HFF-Myc (cell line): ENCODE data around the gene CNDP1.

Experiments
- DNase-seq: peaks from one replicate; pipeline ENCODE4 v3.0.0-alpha.2; 2011; ENCODE audit warnings: low read depth; ENCODE audit errors: extremely low read depth
- H3K4me3 ChIP-seq: replicated peaks from 2 replicates; pipeline ENCODE4 v1.5.1; 2011; ENCODE audit warnings: low read depth, mild to moderate bottlenecking, control low read depth, low read length
- CTCF ChIP-seq: IDR thresholded peaks from 2 replicates; pipeline ENCODE4 v1.5.1; 2012; ENCODE audit warnings: mild to moderate bottlenecking, low read depth, low read length, control low read depth; ENCODE audit errors: missing control alignments

CNDP1 gene

GRCh38 chr18:74510770-74511095 is 23.6 kb upstream of the CNDP1 start:
- no peak for DNase-seq
- no peak for TF ChIP-seq CTCF
- H3K4me3 ChIP-seq = no peak overlapping the region

DNA sequence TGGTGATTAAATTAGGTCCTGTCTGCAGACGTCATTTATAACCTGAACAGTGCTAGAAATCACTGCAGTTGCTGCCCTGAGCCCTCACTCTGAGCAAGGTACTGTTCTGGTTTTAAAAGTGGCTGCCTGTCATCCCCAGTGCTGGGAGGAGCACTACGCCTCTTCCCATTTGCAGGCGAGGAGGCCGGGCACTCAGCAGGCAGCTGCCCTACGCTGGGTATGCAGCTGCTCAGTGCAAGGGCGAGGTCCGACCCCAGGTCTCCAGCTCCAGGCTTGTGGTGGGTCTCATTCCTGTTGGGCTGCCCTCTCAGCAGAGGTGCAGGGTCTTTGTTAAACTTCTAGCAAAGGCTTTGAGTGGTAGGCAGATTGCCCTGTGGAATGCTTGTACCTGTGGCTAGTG is 22.5 kb upstream of the CNDP1 start:
- H3K4me3 ChIP-seq = no peak overlapping the region
- no peak for DNase-seq
- no peak for TF ChIP-seq CTCF

GRCh38 chr18:74512321-74513053 is 21.8 kb upstream of the CNDP1 start:
- no peak for DNase-seq
- TF ChIP-seq CTCF = no peak
- H3K4me3 ChIP-seq = no peak overlapping the region

- no peak for DNase-seq
- TF ChIP-seq CTCF = no peak
- no peak overlapping the region for H3K4me3 ChIP-seq
Measured at GRCh38 chr18:74513149-74513882, 21.0 kb upstream of the CNDP1 start.

DNA sequence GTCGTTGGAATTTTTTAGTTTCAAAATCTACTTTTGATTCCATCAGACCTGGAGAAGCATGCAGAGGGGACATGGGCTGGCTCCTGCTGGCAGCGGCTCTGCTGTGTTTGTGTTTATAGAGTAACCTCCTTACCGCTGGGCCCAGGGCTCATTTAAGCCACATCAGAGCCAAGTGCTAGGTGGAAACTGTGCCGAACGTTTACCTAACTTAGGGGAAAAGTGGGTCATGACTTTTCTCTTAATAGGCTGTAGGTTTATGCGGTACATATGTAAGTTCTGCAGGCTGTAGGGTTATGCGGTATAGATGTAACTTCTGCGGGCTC is 20.5 kb upstream of the CNDP1 start:
- H3K4me3 ChIP-seq = no peak overlapping the region
- TF ChIP-seq CTCF = no peak
- DNase-seq = no peak

DNA sequence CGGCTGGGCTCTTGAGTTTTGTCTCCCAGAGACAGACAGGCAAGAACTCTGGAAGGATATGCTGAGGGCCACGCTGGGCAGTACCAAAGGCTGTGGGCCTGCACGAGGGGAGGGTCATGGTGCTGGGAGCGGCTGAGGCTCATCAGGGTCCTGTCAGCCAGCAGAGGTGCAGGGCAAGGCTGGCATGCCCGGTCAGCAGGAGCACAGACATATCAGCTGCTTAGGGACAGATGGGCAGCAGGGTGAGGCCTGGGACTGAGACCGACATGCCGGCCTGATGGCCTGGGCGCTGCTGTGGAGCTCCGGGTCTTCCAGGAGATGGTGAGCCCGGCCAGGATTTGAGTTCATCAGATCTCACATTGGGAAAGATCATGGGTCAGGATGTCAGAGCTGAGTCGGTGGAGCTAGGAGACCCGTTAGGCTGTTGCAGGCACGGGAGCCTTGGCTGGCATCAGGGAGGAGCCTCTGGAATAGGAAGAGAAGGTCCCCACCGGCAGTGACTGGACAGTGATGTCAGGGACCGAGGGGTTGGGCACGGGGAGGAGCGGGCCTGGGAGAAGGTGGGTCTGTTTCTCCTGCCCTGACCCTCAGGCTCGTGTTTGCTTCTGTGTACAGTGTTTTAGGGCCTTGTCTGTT is 19.3 kb upstream of the CNDP1 start:
- no peak for DNase-seq
- no peak for TF ChIP-seq CTCF
- no peak overlapping the region for H3K4me3 ChIP-seq
